Activated CD8-positive, alpha-beta T cell treated with anti-CD3 and anti-CD28 coated beads for 36 hours (primary cell): Measurements from ENCODE around the gene IL17RA. TPM values are rescaled to one million over a fixed set of nuclear protein-coding genes. Genes with fewer than 3 reads are reported as not detected.

ENCODE experiments used
- ATAC-seq: fragments of 200-7000 bp; cut with Tn5 transposase; one replicate; pipeline ENCODE4 v1.10.0; 2021; ENCODE audit warnings: mild to moderate bottlenecking, moderate library complexity
- CTCF ChIA-PET: fragments of 350-600 bp; sonication (Branson Sonifier 250); formaldehyde crosslinking; loops from one replicate; lab custom pipeline; 2021; ENCODE audit warnings: antibody characterized with exemption; lab: Charles Lee
- POLR2A ChIA-PET: fragments of 350-600 bp; sonication (Branson Sonifier 250); formaldehyde crosslinking; loops from one replicate; lab custom pipeline; 2021; ENCODE audit warnings: antibody characterized with exemption; lab: Charles Lee
- DNase-seq: peaks from one replicate; pipeline ENCODE4 v3.0.0-alpha.2; 2020
- H3K27ac Mint-ChIP-seq: one replicate; pipeline ENCODE4 v1.8.0; 2021; ENCODE audit warnings: mild to moderate bottlenecking, mixed read lengths
- H3K27me3 Mint-ChIP-seq: one replicate; pipeline ENCODE4 v1.8.0; 2021; ENCODE audit warnings: mixed read lengths
- H3K36me3 Mint-ChIP-seq: one replicate; pipeline ENCODE4 v1.8.0; 2021; ENCODE audit warnings: low read depth, mixed read lengths
- H3K4me1 Mint-ChIP-seq: one replicate; pipeline ENCODE4 v1.8.0; 2021; ENCODE audit warnings: low read depth, mixed read lengths
- H3K4me3 Mint-ChIP-seq: one replicate; pipeline ENCODE4 v1.8.0; 2021; ENCODE audit warnings: mild to moderate bottlenecking, moderate library complexity, mixed read lengths
- H3K9me3 Mint-ChIP-seq: one replicate; pipeline ENCODE4 v1.8.0; 2021; ENCODE audit warnings: mixed read lengths
- CTCF ChIP-seq: fragments of 200-600 bp; IDR thresholded peaks from one replicate; pipeline ENCODE4 v1.8.0; 2022; ENCODE audit warnings: antibody characterized with exemption, mild to moderate bottlenecking
- intact Hi-C: fragments of 100-400 bp; cut with micrococcal nuclease; formaldehyde crosslinking; loops from one replicate; pipeline ENCODE4 v1.10.0; 2022
- total RNA-seq, 2 experiments: library from RNA; stranded (reverse); gene quantifications; one replicate each; pipeline ENCODE4 v1.2.3, GENCODE V29; 2021

Gene IL17RA
- total RNA-seq, 2 experiments from 2014 or later = 14.0 to 14.2 TPM

GRCh38 chr22:17098379-17098819, 13.6 kb downstream of the IL17RA start:
- DNase-seq (peak; percentile 39), ATAC-seq (peak; percentile 64)
- Mint-ChIP-seq H3K27me3 (no peaks in the 10 kb centered on the region), H3K36me3 (peaks cover 50% of the 10 kb centered on the region), H3K4me1 (peaks cover 82% of the 10 kb centered on the region), H3K4me3 (no peak overlapping the region), H3K9me3 (no peaks in the 10 kb centered on the region), H3K27ac (peak overlapping the region; percentile 26)
- intact Hi-C loops = no loop called here
- POLR2A ChIA-PET = interaction anchor here (1.9 kb wide), 1 partner anchor 10 kb away, joined by 5 read pairs; no protein-coding TSS in a partner anchor
- no peak for TF ChIP-seq CTCF
- CTCF ChIA-PET = no interaction called here

DNA sequence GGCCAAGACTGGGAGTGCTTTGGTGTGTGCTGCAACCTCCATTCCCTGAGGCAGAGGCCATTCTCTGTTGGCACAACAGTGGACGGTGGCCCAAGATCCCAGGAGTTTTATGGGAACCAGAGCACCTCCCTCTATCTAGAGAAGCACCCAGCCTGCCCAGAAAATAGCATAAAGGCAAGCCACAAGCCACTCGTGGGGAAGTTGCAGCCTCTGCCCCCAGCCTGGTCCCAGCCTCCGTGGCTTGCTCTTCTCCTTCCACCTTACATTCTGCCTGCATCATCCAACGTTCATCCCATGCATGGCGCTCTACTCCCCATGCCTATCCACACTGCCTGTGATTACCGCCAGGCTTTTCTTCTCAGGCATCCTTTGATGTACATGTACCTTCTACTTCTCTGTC, 15.8 kb downstream of the IL17RA start:
- TF ChIP-seq CTCF = no peak
- Mint-ChIP-seq H3K27ac (no peak overlapping the region), H3K27me3 (no peaks in the 10 kb centered on the region), H3K4me3 (no peak overlapping the region), H3K9me3 (no peaks in the 10 kb centered on the region), H3K4me1 (peaks cover 68% of the 10 kb centered on the region), H3K36me3 (peaks cover 56% of the 10 kb centered on the region)
- no peak for DNase-seq
- ATAC-seq = no peak
- CTCF ChIA-PET = no interaction called here
- POLR2A ChIA-PET = no interaction called here
- intact Hi-C loops = no loop called here

- no peaks in the 10 kb centered on the region for H3K9me3 Mint-ChIP-seq
- H3K4me3 Mint-ChIP-seq = no peak overlapping the region
- ATAC-seq = peak; percentile 40
- intact Hi-C loops = no loop called here
- CTCF ChIA-PET = interaction anchor here (1.0 to 1.3 kb wide), 2 partner anchors 27 to 70 kb away, joined by 3 to 6 read pairs; no protein-coding TSS in a partner anchor
- no peak for DNase-seq
- no peak for TF ChIP-seq CTCF
- no peak overlapping the region for H3K27ac Mint-ChIP-seq
- peaks cover 64% of the 10 kb centered on the region for H3K36me3 Mint-ChIP-seq
- no peaks in the 10 kb centered on the region for H3K27me3 Mint-ChIP-seq
- POLR2A ChIA-PET = interaction anchor here (0.8 to 1.2 kb wide), 2 partner anchors 16 to 56 kb away, joined by 3 to 4 read pairs; no protein-coding TSS in a partner anchor
- peaks cover 69% of the 10 kb centered on the region for H3K4me1 Mint-ChIP-seq
Observed at GRCh38 chr22:17101475-17102296, 16.9 kb downstream of the IL17RA start.

DNA sequence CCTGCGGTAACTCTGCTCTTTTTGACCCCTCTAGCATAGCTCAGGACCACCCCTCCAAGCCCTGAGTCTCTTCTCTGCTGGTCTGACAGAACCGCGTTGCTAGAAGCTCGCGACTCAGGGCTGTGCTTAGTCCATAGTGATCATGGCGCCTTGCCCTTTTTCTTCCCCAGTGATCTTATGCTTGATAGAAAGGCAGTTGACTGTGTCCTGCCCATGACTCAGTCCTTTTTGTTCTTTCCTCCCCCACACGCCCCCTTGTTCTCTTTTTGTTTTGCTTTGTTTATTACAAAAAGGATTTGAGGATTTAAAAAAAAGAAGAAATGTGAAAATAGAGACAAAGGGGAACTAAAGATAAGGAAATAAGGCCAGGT, 17.5 kb downstream of the IL17RA start:
- Mint-ChIP-seq H3K27me3 (no peaks in the 10 kb centered on the region), H3K4me1 (peaks cover 69% of the 10 kb centered on the region), H3K4me3 (no peak overlapping the region), H3K9me3 (no peaks in the 10 kb centered on the region), H3K36me3 (peaks cover 60% of the 10 kb centered on the region), H3K27ac (peak overlapping the region; percentile 46)
- ATAC-seq (no peak), DNase-seq (no peak)
- intact Hi-C loops = no loop called here
- POLR2A ChIA-PET = interaction anchor here (0.8 to 1.2 kb wide), 2 partner anchors 16 to 56 kb away, joined by 3 to 4 read pairs; no protein-coding TSS in a partner anchor
- CTCF ChIA-PET = interaction anchor here (1.3 kb wide), 1 partner anchor 69 kb away, joined by 6 read pairs; no protein-coding TSS in a partner anchor
- no peak for TF ChIP-seq CTCF

- Mint-ChIP-seq H3K36me3 (peaks cover 57% of the 10 kb centered on the region), H3K4me3 (no peak overlapping the region), H3K9me3 (no peaks in the 10 kb centered on the region), H3K27ac (no peak overlapping the region), H3K27me3 (no peaks in the 10 kb centered on the region), H3K4me1 (peaks cover 65% of the 10 kb centered on the region)
- intact Hi-C loops = no loop called here
- no peak for TF ChIP-seq CTCF
- CTCF ChIA-PET = no interaction called here
- DNase-seq = no peak
- POLR2A ChIA-PET = no interaction called here
- ATAC-seq = no peak
Observed at GRCh38 chr22:17103351-17103750, 18.6 kb downstream of the IL17RA start.
